GM03348 (cell line): ENCODE measurements around the gene NPNT.

Source experiments
- DNase-seq: peaks from one replicate; pipeline ENCODE4 v3.0.0; 2012; ENCODE audit warnings: low spot score

The NPNT gene

GRCh38 chr4:105970371-105970770 lies 75.1 kb downstream of the NPNT start:
- DNase-seq = no peak

GRCh38 chr4:105971036-105971435 lies 75.8 kb downstream of the NPNT start:
- DNase-seq = no peak

GRCh38 chr4:105972946-105973621 lies 77.8 kb downstream of the NPNT start:
- DNase-seq = no peak

GRCh38 chr4:105976915-105977314 lies 81.6 kb downstream of the NPNT start:
- no peak for DNase-seq

- DNase-seq = peak; percentile 73
These were observed 83.5 kb downstream of the NPNT start for GRCh38 chr4:105978684-105979296.

GRCh38 chr4:105979506-105979905 lies 84.2 kb downstream of the NPNT start:
- peak; percentile 38 for DNase-seq

- no peak for DNase-seq
These were observed 93.4 kb downstream of the NPNT start for GRCh38 chr4:105988671-105989070.

- DNase-seq = no peak
These were observed 94.4 kb downstream of the NPNT start for GRCh38 chr4:105989485-105990242.

GRCh38 chr4:105990933-105991332 lies 95.7 kb downstream of the NPNT start:
- DNase-seq = peak; percentile 65

- DNase-seq = no peak
These were observed 96.5 kb downstream of the NPNT start for GRCh38 chr4:105991726-105992125.

GRCh38 chr4:105992641-105993305 lies 97.5 kb downstream of the NPNT start:
- no peak for DNase-seq

GRCh38 chr4:105994061-105994460 lies 98.8 kb downstream of the NPNT start:
- no peak for DNase-seq

GRCh38 chr4:105994841-105995501 lies 99.7 kb downstream of the NPNT start:
- no peak for DNase-seq

GRCh38 chr4:105996845-105997244 lies 101.6 kb downstream of the NPNT start:
- no peak for DNase-seq

- no peak for DNase-seq
These were observed 103.1 kb downstream of the NPNT start for GRCh38 chr4:105998171-105999063.

- no peak for DNase-seq
These were observed 107.7 kb downstream of the NPNT start for GRCh38 chr4:106002994-106003393.

- no peak for DNase-seq
These were observed 115.5 kb downstream of the NPNT start for GRCh38 chr4:106010761-106011160.

- no peak for DNase-seq
These were observed 116.1 kb downstream of the NPNT start for GRCh38 chr4:106011387-106011786.

- DNase-seq = no peak
These were observed 122.7 kb downstream of the NPNT start for GRCh38 chr4:106017975-106018374.

- peak; percentile 80 for DNase-seq
These were observed 124.5 kb downstream of the NPNT start for GRCh38 chr4:106019771-106020170.
